ENCODE measurements around the gene UCHL1. TPM values are rescaled to one million over a fixed set of nuclear protein-coding genes. Genes with fewer than 3 reads are reported as not detected.
A peak's percentile ranks its signal among the peaks of the same experiment; 100 is the strongest.

Gene UCHL1
- total and polyA plus RNA-seq, 2 of the 13 experiments (the other 11 are each of a cell fraction or from before 2014, with no cell fraction given): not detected

DNA sequence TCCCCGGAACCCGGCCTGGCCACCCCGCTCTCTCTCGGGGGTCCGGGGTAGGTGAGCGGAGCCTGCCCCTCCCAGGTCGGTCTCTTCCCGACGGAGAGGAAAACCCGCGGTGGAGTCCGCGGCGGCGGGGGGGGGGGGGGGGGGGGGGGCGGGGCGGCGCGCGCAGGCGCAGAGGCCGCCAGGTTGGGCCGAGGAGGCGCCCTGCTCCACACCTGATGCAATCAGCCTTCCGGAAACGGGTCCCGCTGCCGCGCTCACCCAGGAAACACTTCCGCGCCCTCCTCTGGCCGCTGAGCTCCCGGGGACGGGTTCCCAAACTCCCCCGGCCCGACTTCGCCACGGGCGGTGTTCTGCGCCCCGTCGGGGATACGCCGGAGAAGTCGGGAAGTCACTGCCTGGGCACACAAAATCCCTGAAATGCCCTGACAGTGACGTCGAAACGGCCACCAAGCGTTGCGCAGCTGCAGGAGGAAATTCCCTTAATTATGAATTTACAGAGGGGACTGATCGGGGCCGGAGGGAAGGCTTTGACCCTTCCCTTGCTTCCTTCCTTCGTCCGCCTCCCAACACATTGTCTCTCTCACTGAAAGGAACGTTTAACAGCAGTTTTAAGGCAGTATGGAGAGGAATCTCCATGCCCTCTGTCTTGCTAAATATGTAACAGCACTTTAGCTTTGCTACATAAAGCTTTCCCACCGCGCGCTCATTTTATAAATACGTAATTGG, 40.3 kb upstream of the UCHL1 start (continued):
- TF ChIP-seq KMT2B (CRISPR knock-in tag; IDR thresholded peaks at IDR 0.05) (peak; percentile 75), ZMYM2 (CRISPR knock-in tag; IDR thresholded peaks at IDR 0.05) (peak; percentile 88), SAFB2 (CRISPR knock-in tag; IDR thresholded peaks at IDR 0.05; ENCODE audit: borderline replicate concordance, low read depth) (no peak), U2AF1 (optimal IDR thresholded peaks at IDR 0.05; ENCODE audit: low read depth, low read length) (no peak), HMGA1 (CRISPR knock-in tag; conservative IDR thresholded peaks at IDR 0.05) (no peak), ZNF619 (CRISPR knock-in tag; IDR thresholded peaks at IDR 0.05) (no peak), GATAD2A (CRISPR knock-in tag; IDR thresholded peaks at IDR 0.05) (no peak; the same call in 1 of the 2 replicates), KDM2A (CRISPR knock-in tag; IDR thresholded peaks at IDR 0.05; ENCODE audit: borderline replicate concordance, low read depth) (peak; percentile 93), FLYWCH1 (CRISPR knock-in tag; IDR thresholded peaks at IDR 0.05) (no peak), KLF15 (CRISPR knock-in tag; IDR thresholded peaks at IDR 0.05; ENCODE audit: borderline replicate concordance) (peak; percentile 77; the same call in 1 of the 2 replicates), ZNF879 (CRISPR knock-in tag; IDR thresholded peaks at IDR 0.05) (no peak), RBAK (CRISPR knock-in tag; IDR thresholded peaks at IDR 0.05) (no peak), CEBPG (CRISPR knock-in tag; IDR thresholded peaks at IDR 0.05) (peak; percentile 95), ZNF496 (CRISPR knock-in tag; IDR thresholded peaks at IDR 0.05; ENCODE audit: insufficient replicate concordance) (no peak)
- TF ChIP-seq, protein P1, sequence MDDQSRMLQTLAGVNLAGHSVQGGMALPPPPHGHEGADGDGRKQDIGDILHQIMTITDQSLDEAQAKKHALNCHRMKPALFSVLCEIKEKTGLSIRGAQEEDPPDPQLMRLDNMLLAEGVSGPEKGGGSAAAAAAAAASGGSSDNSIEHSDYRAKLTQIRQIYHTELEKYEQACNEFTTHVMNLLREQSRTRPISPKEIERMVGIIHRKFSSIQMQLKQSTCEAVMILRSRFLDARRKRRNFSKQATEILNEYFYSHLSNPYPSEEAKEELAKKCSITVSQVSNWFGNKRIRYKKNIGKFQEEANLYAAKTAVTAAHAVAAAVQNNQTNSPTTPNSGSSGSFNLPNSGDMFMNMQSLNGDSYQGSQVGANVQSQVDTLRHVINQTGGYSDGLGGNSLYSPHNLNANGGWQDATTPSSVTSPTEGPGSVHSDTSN (CRISPR knock-in tag; IDR thresholded peaks at IDR 0.05; ENCODE audit: borderline replicate concordance): no peak
- TF ChIP-seq, protein P2, sequence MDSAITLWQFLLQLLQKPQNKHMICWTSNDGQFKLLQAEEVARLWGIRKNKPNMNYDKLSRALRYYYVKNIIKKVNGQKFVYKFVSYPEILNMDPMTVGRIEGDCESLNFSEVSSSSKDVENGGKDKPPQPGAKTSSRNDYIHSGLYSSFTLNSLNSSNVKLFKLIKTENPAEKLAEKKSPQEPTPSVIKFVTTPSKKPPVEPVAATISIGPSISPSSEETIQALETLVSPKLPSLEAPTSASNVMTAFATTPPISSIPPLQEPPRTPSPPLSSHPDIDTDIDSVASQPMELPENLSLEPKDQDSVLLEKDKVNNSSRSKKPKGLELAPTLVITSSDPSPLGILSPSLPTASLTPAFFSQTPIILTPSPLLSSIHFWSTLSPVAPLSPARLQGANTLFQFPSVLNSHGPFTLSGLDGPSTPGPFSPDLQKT (CRISPR knock-in tag; IDR thresholded peaks at IDR 0.05; ENCODE audit: borderline replicate concordance): 0 out of 2 replicates have a peak, but pooled peaks have one; percentile 28
- TF ChIP-seq, protein P3, sequence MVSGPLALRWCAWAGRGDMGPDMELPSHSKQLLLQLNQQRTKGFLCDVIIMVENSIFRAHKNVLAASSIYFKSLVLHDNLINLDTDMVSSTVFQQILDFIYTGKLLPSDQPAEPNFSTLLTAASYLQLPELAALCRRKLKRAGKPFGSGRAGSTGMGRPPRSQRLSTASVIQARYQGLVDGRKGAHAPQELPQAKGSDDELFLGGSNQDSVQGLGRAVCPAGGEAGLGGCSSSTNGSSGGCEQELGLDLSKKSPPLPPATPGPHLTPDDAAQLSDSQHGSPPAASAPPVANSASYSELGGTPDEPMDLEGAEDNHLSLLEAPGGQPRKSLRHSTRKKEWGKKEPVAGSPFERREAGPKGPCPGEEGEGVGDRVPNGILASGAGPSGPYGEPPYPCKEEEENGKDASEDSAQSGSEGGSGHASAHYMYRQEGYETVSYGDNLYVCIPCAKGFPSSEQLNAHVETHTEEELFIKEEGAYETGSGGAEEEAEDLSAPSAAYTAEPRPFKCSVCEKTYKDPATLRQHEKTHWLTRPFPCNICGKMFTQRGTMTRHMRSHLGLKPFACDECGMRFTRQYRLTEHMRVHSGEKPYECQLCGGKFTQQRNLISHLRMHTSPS (CRISPR knock-in tag; IDR thresholded peaks at IDR 0.05; ENCODE audit: low read depth): no peak
- TF ChIP-seq, protein P4, sequence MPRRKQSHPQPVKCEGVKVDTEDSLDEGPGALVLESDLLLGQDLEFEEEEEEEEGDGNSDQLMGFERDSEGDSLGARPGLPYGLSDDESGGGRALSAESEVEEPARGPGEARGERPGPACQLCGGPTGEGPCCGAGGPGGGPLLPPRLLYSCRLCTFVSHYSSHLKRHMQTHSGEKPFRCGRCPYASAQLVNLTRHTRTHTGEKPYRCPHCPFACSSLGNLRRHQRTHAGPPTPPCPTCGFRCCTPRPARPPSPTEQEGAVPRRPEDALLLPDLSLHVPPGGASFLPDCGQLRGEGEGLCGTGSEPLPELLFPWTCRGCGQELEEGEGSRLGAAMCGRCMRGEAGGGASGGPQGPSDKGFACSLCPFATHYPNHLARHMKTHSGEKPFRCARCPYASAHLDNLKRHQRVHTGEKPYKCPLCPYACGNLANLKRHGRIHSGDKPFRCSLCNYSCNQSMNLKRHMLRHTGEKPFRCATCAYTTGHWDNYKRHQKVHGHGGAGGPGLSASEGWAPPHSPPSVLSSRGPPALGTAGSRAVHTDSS (CRISPR knock-in tag; conservative IDR thresholded peaks at IDR 0.05): no peak
- TF ChIP-seq, protein P5, sequence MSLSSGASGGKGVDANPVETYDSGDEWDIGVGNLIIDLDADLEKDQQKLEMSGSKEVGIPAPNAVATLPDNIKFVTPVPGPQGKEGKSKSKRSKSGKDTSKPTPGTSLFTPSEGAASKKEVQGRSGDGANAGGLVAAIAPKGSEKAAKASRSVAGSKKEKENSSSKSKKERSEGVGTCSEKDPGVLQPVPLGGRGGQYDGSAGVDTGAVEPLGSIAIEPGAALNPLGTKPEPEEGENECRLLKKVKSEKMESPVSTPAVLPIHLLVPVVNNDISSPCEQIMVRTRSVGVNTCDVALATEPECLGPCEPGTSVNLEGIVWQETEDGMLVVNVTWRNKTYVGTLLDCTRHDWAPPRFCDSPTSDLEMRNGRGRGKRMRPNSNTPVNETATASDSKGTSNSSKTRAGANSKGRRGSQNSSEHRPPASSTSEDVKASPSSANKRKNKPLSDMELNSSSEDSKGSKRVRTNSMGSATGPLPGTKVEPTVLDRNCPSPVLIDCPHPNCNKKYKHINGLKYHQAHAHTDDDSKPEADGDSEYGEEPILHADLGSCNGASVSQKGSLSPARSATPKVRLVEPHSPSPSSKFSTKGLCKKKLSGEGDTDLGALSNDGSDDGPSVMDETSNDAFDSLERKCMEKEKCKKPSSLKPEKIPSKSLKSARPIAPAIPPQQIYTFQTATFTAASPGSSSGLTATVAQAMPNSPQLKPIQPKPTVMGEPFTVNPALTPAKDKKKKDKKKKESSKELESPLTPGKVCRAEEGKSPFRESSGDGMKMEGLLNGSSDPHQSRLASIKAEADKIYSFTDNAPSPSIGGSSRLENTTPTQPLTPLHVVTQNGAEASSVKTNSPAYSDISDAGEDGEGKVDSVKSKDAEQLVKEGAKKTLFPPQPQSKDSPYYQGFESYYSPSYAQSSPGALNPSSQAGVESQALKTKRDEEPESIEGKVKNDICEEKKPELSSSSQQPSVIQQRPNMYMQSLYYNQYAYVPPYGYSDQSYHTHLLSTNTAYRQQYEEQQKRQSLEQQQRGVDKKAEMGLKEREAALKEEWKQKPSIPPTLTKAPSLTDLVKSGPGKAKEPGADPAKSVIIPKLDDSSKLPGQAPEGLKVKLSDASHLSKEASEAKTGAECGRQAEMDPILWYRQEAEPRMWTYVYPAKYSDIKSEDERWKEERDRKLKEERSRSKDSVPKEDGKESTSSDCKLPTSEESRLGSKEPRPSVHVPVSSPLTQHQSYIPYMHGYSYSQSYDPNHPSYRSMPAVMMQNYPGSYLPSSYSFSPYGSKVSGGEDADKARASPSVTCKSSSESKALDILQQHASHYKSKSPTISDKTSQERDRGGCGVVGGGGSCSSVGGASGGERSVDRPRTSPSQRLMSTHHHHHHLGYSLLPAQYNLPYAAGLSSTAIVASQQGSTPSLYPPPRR (CRISPR knock-in tag; IDR thresholded peaks at IDR 0.05; ENCODE audit: borderline replicate concordance): peak; percentile 72
